Hindlimb muscle (tissue), 1 donor: Measurements from ENCODE around the gene CTAGE1. TPM values are rescaled to one million over a fixed set of nuclear protein-coding genes. Genes with fewer than 3 reads are reported as not detected.

Experiments used
- DNase-seq: peaks from one replicate; pipeline ENCODE4 v3.0.0-alpha.2; 2013
- polyA plus RNA-seq: library from polyadenylated mRNA; unstranded; fragments of 120-200 nt; gene quantifications from one replicate; pipeline ENCODE4 v1.2.1, GENCODE V29; 2013; ENCODE audit not compliant: insufficient read length

CTAGE1 gene
- polyA plus RNA-seq, 1 donor = not detected

GRCh38 chr18:22391407-22392345 is 26.0 kb downstream of the CTAGE1 start:
- DNase-seq = no peak

- no peak for DNase-seq
Observed at GRCh38 chr18:22387787-22388186, 29.9 kb downstream of the CTAGE1 start.

GRCh38 chr18:22387364-22387763 is 30.4 kb downstream of the CTAGE1 start:
- no peak for DNase-seq

- DNase-seq = no peak
Observed at GRCh38 chr18:22385718-22386117, 32.0 kb downstream of the CTAGE1 start.

GRCh38 chr18:22378672-22379282 is 38.9 kb downstream of the CTAGE1 start:
- DNase-seq = no peak

GRCh38 chr18:22377769-22378168 is 39.9 kb downstream of the CTAGE1 start:
- no peak for DNase-seq

GRCh38 chr18:22370414-22370813 is 47.3 kb downstream of the CTAGE1 start:
- no peak for DNase-seq

- DNase-seq = no peak
Observed at GRCh38 chr18:22368021-22368420, 49.7 kb downstream of the CTAGE1 start.

GRCh38 chr18:22367303-22367702 is 50.4 kb downstream of the CTAGE1 start:
- no peak for DNase-seq

- no peak for DNase-seq
Observed at GRCh38 chr18:22363867-22364463, 53.8 kb downstream of the CTAGE1 start.

Other genes with a start within 250 kb of the CTAGE1 start
- gene GATA6, start 248.3 kb downstream of the CTAGE1 start, polyA plus RNA-seq = 1.3 TPM